ENCODE data around the gene CRYAB.

- TF ChIP-seq CTCF (IDR thresholded peaks at IDR 0.05) (no peak), POLR2A (IDR thresholded peaks at IDR 0.05) (no peak)
These were observed 12.4 kb upstream of the CRYAB start for GRCh38 chr11:111923951-111924350.
